H9 (cell line): Measurements from ENCODE around the gene RNF224. TPM values are rescaled to one million over a fixed set of nuclear protein-coding genes. Genes with fewer than 3 reads are reported as not detected.

ENCODE experiments used
- DNase-seq: peaks from one replicate; pipeline ENCODE4 v3.0.0-alpha.2; 2017
- H2AFZ ChIP-seq: one replicate; pipeline ENCODE4 v1.6.1; 2013; ENCODE audit warnings: mild to moderate bottlenecking, low read length, control low read depth, moderate library complexity
- H2AK5ac ChIP-seq: 2 replicates; pipeline ENCODE4 v1.6.1; 2013; ENCODE audit warnings: low read length, control low read depth, mixed read lengths; ENCODE audit not compliant: insufficient read length
- H2BK120ac ChIP-seq: one replicate; pipeline ENCODE4 v1.6.1; 2013; ENCODE audit warnings: low read depth, mild to moderate bottlenecking, low read length, control low read depth, inconsistent platforms; ENCODE audit not compliant: poor library complexity, severe bottlenecking
- H2BK12ac ChIP-seq: 2 replicates; pipeline ENCODE4 v1.6.1; 2013; ENCODE audit warnings: low read length, control low read depth, mixed read lengths, low read depth; ENCODE audit not compliant: insufficient read length
- H2BK15ac ChIP-seq: 2 replicates; pipeline ENCODE4 v1.6.1; 2013; ENCODE audit warnings: low read depth, low read length, control low read depth
- H2BK20ac ChIP-seq: one replicate; pipeline ENCODE4 v1.6.1; 2013; ENCODE audit warnings: low read depth, mild to moderate bottlenecking, low read length, control low read depth, inconsistent platforms; ENCODE audit not compliant: poor library complexity, severe bottlenecking
- H2BK5ac ChIP-seq: 2 replicates; pipeline ENCODE4 v1.6.1; 2013; ENCODE audit warnings: low read length, control low read depth, mixed read lengths; ENCODE audit not compliant: insufficient read length
- H3K14ac ChIP-seq: 2 replicates; pipeline ENCODE4 v1.6.1; 2013; ENCODE audit warnings: low read length, control low read depth; ENCODE audit not compliant: insufficient read depth
- H3K18ac ChIP-seq: 2 replicates; pipeline ENCODE4 v1.6.1; 2013; ENCODE audit warnings: low read depth, mild to moderate bottlenecking, mixed read lengths, low read length, control low read depth; ENCODE audit not compliant: insufficient read length
- H3K23ac ChIP-seq: 2 replicates; pipeline ENCODE4 v1.6.1; 2013; ENCODE audit warnings: low read length, control low read depth, mixed read lengths, low read depth; ENCODE audit not compliant: insufficient read length
- H3K23me2 ChIP-seq: 2 replicates; pipeline ENCODE4 v1.6.1; 2013; ENCODE audit warnings: low read depth, mild to moderate bottlenecking, mixed read lengths, low read length, control low read depth; ENCODE audit not compliant: insufficient read length, poor library complexity, severe bottlenecking
- H3K27ac ChIP-seq: 2 replicates; pipeline ENCODE4 v1.5.1; 2013; ENCODE audit warnings: low read length, control low read depth, mixed read lengths, low read depth; ENCODE audit not compliant: insufficient read length
- H3K27me3 ChIP-seq: 2 replicates; pipeline ENCODE4 v1.6.1; 2013; ENCODE audit warnings: low read length, control low read depth, inconsistent platforms; ENCODE audit not compliant: insufficient read depth
- H3K4ac ChIP-seq: 2 replicates; pipeline ENCODE4 v1.6.1; 2013; ENCODE audit warnings: low read depth, mild to moderate bottlenecking, control low read depth, inconsistent platforms, low read length, moderate library complexity
- H3K4me1 ChIP-seq: 2 replicates; pipeline ENCODE4 v1.6.1; 2013; ENCODE audit warnings: low read length, control low read depth, inconsistent platforms; ENCODE audit not compliant: insufficient read depth
- H3K4me2 ChIP-seq: 2 replicates; pipeline ENCODE4 v1.6.1; 2013; ENCODE audit warnings: low read length, control low read depth, mixed read lengths; ENCODE audit not compliant: insufficient read length, insufficient read depth
- H3K56ac ChIP-seq: 2 replicates; pipeline ENCODE4 v1.6.1; 2013; ENCODE audit warnings: low read depth, mild to moderate bottlenecking, mixed read lengths, low read length, control low read depth; ENCODE audit not compliant: insufficient read length
- H3K79me1 ChIP-seq: 2 replicates; pipeline ENCODE4 v1.6.1; 2013; ENCODE audit warnings: low read depth, mild to moderate bottlenecking, moderate library complexity, low read length, control low read depth, inconsistent platforms; ENCODE audit not compliant: insufficient read depth, poor library complexity, severe bottlenecking
- H3K79me2 ChIP-seq: 2 replicates; pipeline ENCODE4 v1.6.1; 2013; ENCODE audit warnings: low read length, control low read depth, inconsistent platforms; ENCODE audit not compliant: insufficient read depth
- H3K9ac ChIP-seq: 2 replicates; pipeline ENCODE4 v1.6.1; 2013; ENCODE audit warnings: low read length, control low read depth, mixed read lengths; ENCODE audit not compliant: insufficient read length; ENCODE audit errors: extremely low read depth
- H3K9me3 ChIP-seq: one replicate; pipeline ENCODE4 v1.6.1; 2013; ENCODE audit warnings: low read depth, low read length, inconsistent platforms; ENCODE audit not compliant: control insufficient read depth
- H3T11ph ChIP-seq: one replicate; pipeline ENCODE4 v1.6.1; 2013; ENCODE audit warnings: mild to moderate bottlenecking, low read length, control low read depth, inconsistent platforms
- H4K20me1 ChIP-seq: one replicate; pipeline ENCODE4 v1.6.1; 2013; ENCODE audit not compliant: control insufficient read depth, insufficient read length, insufficient read depth
- H4K5ac ChIP-seq: 2 replicates; pipeline ENCODE4 v1.6.1; 2013; ENCODE audit warnings: low read depth, mild to moderate bottlenecking, mixed read lengths, low read length, control low read depth; ENCODE audit not compliant: insufficient read length
- H4K8ac ChIP-seq: replicated peaks from 2 replicates; pipeline ENCODE4 v1.6.1; 2013; ENCODE audit warnings: low read length, control low read depth, mixed read lengths, low read depth; ENCODE audit not compliant: insufficient read length
- H4K91ac ChIP-seq: 2 replicates; pipeline ENCODE4 v1.6.1; 2013; ENCODE audit warnings: low read depth, mild to moderate bottlenecking, moderate library complexity, mixed read lengths, low read length, control low read depth; ENCODE audit not compliant: insufficient read length
- H3K27ac Mint-ChIP-seq, 3 experiments: 2 replicates in 2 of 3; 3 replicates in 1 of 3; pipeline ENCODE4 v1.8.0; 2020 to 2021; ENCODE audit warnings: mixed read lengths in 3 of 3, mild to moderate bottlenecking in 1 of 3, moderate library complexity in 1 of 3
- H3K27me3 Mint-ChIP-seq: 2 replicates; pipeline ENCODE4 v1.8.0; 2021; ENCODE audit warnings: low read depth, mild to moderate bottlenecking, moderate library complexity, mixed read lengths
- H3K36me3 Mint-ChIP-seq, 3 experiments: 2 replicates in 2 of 3; 3 replicates in 1 of 3; pipeline ENCODE4 v1.8.0; 2020 to 2021; ENCODE audit warnings: low read depth in 3 of 3, mixed read lengths in 3 of 3; ENCODE audit not compliant: insufficient read depth in 1 of 3
- H3K4me1 Mint-ChIP-seq, 2 experiments: 2 replicates each; pipeline ENCODE4 v1.8.0; 2020; ENCODE audit warnings: mixed read lengths in 2 of 2
- H3K4me3 Mint-ChIP-seq, 2 experiments: 2 replicates in 1 of 2; 3 replicates in 1 of 2; pipeline ENCODE4 v1.8.0; 2020 to 2021; ENCODE audit warnings: mild to moderate bottlenecking in 2 of 2, mixed read lengths in 2 of 2, moderate library complexity in 1 of 2
- H3K9me3 Mint-ChIP-seq, 2 experiments: 2 replicates in 1 of 2; 3 replicates in 1 of 2; pipeline ENCODE4 v1.8.0; 2020; ENCODE audit warnings: mild to moderate bottlenecking in 2 of 2, mixed read lengths in 2 of 2, moderate library complexity in 1 of 2
- WGBS: extraction: QIAGEN DNeasy Blood & Tissue Kit; methylation state at CpG from one replicate; pipeline ENCODE4 v1.1.7; 2013; ENCODE audit warnings: missing lambda C conversion rate, low lambda C conversion rate, mixed read lengths; ENCODE audit not compliant: insufficient read length; ENCODE audit errors: extremely low coverage; 5-methylcytosine and 5-hydroxymethylcytosine counted together
- total RNA-seq: library from RNA; stranded (reverse); gene quantifications from 2 replicates; pipeline ENCODE4 v1.2.1, GENCODE V29; 2021
- TF ChIP-seq, protein P1 (sequence below): fragments of 200-600 bp; sonication (generic); conservative IDR thresholded peaks from 3 replicates; pipeline ENCODE4 v1.8.0; 2021; ENCODE audit warnings: antibody characterized with exemption, mild to moderate bottlenecking

The RNF224 gene
- total RNA-seq, 1 experiment from 2014 or later = 0.15 TPM

DNA sequence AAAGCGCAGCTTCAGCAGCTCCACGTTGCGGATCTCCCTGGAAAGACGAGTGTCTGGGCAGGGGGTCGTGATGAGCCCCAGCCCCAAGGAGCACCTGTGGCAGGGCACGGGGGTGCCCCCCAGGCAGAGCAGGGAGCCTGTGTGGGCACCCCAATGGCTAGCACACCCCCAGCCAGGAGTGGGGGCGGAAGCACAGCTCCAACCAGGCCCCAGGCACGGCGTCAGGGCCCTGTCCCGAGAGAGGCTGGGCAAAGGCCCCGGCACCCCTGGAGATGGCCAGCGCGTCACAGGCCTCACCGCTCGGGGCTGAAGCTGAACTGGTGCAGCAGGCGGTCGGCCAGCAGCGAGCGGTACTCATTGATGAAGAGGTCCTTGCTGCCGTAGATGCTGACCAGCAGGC, 46.8 kb upstream of the RNF224 start:
- H3K4me1 ChIP-seq = no peaks in the 10 kb centered on the region
- no CpG with 5 or more reads among the region's 20 CpGs for WGBS
- Mint-ChIP-seq H3K4me1 (peaks cover 0 to 5% of the 10 kb centered on the region in 2 experiments; a peak in 2 of 4 replicates), H3K9me3 (no peaks in the 10 kb centered on the region), H3K27me3 (peaks cover 11% of the 10 kb centered on the region), H3K36me3 (peaks cover 5 to 42% (median 36%) of the 10 kb centered on the region in 3 experiments; a peak in 6 of 7 replicates), H3K4me3 (no peak overlapping the region), H3K27ac (no peak overlapping the region)
- no peak overlapping the region for H2AK5ac ChIP-seq
- H3K9me3 ChIP-seq = no peaks in the 10 kb centered on the region
- no peak overlapping the region for H4K8ac ChIP-seq
- H2BK20ac ChIP-seq = no peak overlapping the region
- H2BK5ac ChIP-seq = no peak overlapping the region
- TF ChIP-seq, protein P1, sequence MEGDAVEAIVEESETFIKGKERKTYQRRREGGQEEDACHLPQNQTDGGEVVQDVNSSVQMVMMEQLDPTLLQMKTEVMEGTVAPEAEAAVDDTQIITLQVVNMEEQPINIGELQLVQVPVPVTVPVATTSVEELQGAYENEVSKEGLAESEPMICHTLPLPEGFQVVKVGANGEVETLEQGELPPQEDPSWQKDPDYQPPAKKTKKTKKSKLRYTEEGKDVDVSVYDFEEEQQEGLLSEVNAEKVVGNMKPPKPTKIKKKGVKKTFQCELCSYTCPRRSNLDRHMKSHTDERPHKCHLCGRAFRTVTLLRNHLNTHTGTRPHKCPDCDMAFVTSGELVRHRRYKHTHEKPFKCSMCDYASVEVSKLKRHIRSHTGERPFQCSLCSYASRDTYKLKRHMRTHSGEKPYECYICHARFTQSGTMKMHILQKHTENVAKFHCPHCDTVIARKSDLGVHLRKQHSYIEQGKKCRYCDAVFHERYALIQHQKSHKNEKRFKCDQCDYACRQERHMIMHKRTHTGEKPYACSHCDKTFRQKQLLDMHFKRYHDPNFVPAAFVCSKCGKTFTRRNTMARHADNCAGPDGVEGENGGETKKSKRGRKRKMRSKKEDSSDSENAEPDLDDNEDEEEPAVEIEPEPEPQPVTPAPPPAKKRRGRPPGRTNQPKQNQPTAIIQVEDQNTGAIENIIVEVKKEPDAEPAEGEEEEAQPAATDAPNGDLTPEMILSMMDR = no peak
- H3T11ph ChIP-seq = no peak overlapping the region
- no peak overlapping the region for H3K4me2 ChIP-seq
- H3K27me3 ChIP-seq = no peaks in the 10 kb centered on the region
- H3K79me2 ChIP-seq = no peaks in the 10 kb centered on the region
- no peak overlapping the region for H2BK15ac ChIP-seq
- no peak overlapping the region for H2AFZ ChIP-seq
- no peak overlapping the region for H4K5ac ChIP-seq
- H3K4ac ChIP-seq = no peak overlapping the region
- no peak overlapping the region for H4K91ac ChIP-seq
- peaks cover 2% of the 10 kb centered on the region for H4K20me1 ChIP-seq
- no peak overlapping the region for H3K14ac ChIP-seq
- no peaks in the 10 kb centered on the region for H3K79me1 ChIP-seq
- DNase-seq = no peak
- H3K56ac ChIP-seq = no peak overlapping the region
- H3K27ac ChIP-seq = no peak overlapping the region
- H3K23me2 ChIP-seq = no peaks in the 10 kb centered on the region
- H2BK12ac ChIP-seq = no peak overlapping the region
- no peak overlapping the region for H3K9ac ChIP-seq
- H3K18ac ChIP-seq = no peak overlapping the region
- no peak overlapping the region for H2BK120ac ChIP-seq
- no peak overlapping the region for H3K23ac ChIP-seq
